Gastroesophageal sphincter (tissue), 4 donors: ENCODE results near the gene MYOT. TPM values are rescaled to one million over a fixed set of nuclear protein-coding genes. Genes with fewer than 3 reads are reported as not detected.

ENCODE experiments used
- ATAC-seq: fragments of 150-250 bp; one replicate; pipeline ENCODE4 v1.9.1; 2016; ENCODE audit warnings: mild to moderate bottlenecking, moderate library complexity
- H3K27ac ChIP-seq, 4 donors: fragments of 200-600 bp; sonication (generic) in 3 of 4; 1 replicate in 3 of 4; 2 replicates in 1 of 4; pipeline ENCODE4 v1.5.1; 2016 to 2019
- H3K27me3 ChIP-seq: fragments of 200-600 bp; sonication (generic); one replicate; pipeline ENCODE4 v1.5.1; 2019
- H3K36me3 ChIP-seq, 2 donors: fragments of 200-600 bp; sonication (generic); one replicate each; pipeline ENCODE4 v1.5.1; 2019; ENCODE audit warnings: control low read depth in 1 of 2
- H3K4me1 ChIP-seq, 3 donors: fragments of 200-600 bp; sonication (generic); 1 replicate in 2 of 3; 2 replicates in 1 of 3; pipeline ENCODE4 v1.5.1; 2016 to 2019; ENCODE audit warnings: control low read depth in 2 of 3
- H3K4me3 ChIP-seq, 2 donors: fragments of 200-600 bp; sonication (generic); one replicate each; pipeline ENCODE4 v1.5.1; 2019; ENCODE audit warnings: mild to moderate bottlenecking in 1 of 2, moderate library complexity in 1 of 2
- H3K9me3 ChIP-seq, 3 donors: fragments of 200-600 bp; sonication (generic); one replicate each; pipeline ENCODE4 v1.5.1; 2017 to 2019; ENCODE audit warnings: control low read depth in 2 of 3
- EP300 ChIP-seq: sonication (generic); formaldehyde crosslinking; IDR thresholded peaks from one replicate; pipeline ENCODE4 v1.6.1; 2017; ENCODE audit warnings: antibody characterized with exemption, mild to moderate bottlenecking
- POLR2A ChIP-seq, 2 donors: fragments of 450-650 bp; IDR thresholded peaks; one replicate each; pipeline ENCODE4 v1.6.1; 2017; ENCODE audit warnings: antibody characterized with exemption in 2 of 2, mild to moderate bottlenecking in 2 of 2, moderate library complexity in 1 of 2
- POLR2AphosphoS5 ChIP-seq: sonication (generic); formaldehyde crosslinking; IDR thresholded peaks from one replicate; pipeline ENCODE4 v1.6.1; 2017; ENCODE audit warnings: antibody characterized with exemption
- WGBS, 2 donors: methylation state at CpG; one replicate each; pipeline ENCODE4 v1.1.5; 2018; ENCODE audit warnings: low coverage in 1 of 2; 5-methylcytosine and 5-hydroxymethylcytosine counted together
- total RNA-seq, 4 donors: library from RNA; depleted of rRNA; stranded (reverse); fragments of >200 nt; gene quantifications; one replicate each; pipeline ENCODE4 v1.1.0, GENCODE V29; 2016
- TF ChIP-seq, protein P1 (sequence below), 4 experiments: fragments of 200-600 bp in 2 of 4; fragments of 450-650 bp in 2 of 4; sonication (generic) in 1 of 4; IDR thresholded peaks; one replicate each; pipeline ENCODE4 v1.5.1; 2017 to 2019; ENCODE audit warnings: antibody characterized with exemption in 4 of 4, mild to moderate bottlenecking in 2 of 4, moderate library complexity in 2 of 4

The MYOT gene
- total RNA-seq, 4 donors from 2014 or later, result 16.6 to 38.9 (median 32.8) TPM

DNA sequence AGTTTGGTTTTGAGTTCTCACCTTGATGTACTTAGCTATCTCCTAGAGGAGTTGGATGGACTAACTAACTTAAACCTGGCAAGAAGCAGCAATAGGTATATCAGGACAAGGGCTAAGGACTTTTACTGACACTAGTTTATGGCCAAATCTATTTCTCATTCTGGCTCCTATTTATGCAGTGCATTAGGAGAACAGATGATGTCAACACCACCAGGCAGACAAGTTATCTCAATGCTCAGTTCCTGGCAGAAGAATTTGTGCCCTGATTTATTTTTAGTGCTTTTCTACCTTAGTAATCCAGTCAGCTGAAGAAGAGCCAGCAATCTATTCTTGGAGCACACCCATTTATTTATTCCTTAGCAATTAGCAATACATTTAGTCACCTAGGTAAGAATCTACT, 30.7 kb upstream of the MYOT start:
- H3K9me3 ChIP-seq, result no peaks in the 10 kb centered on the region
- ATAC-seq, result peak; percentile 64
- no peaks in the 10 kb centered on the region for H3K36me3 ChIP-seq
- peaks cover 8 to 78% (median 19%) of the 10 kb centered on the region in 3 donors for H3K4me1 ChIP-seq
- TF ChIP-seq POLR2AphosphoS5, result peak; percentile 86
- TF ChIP-seq, protein P1, sequence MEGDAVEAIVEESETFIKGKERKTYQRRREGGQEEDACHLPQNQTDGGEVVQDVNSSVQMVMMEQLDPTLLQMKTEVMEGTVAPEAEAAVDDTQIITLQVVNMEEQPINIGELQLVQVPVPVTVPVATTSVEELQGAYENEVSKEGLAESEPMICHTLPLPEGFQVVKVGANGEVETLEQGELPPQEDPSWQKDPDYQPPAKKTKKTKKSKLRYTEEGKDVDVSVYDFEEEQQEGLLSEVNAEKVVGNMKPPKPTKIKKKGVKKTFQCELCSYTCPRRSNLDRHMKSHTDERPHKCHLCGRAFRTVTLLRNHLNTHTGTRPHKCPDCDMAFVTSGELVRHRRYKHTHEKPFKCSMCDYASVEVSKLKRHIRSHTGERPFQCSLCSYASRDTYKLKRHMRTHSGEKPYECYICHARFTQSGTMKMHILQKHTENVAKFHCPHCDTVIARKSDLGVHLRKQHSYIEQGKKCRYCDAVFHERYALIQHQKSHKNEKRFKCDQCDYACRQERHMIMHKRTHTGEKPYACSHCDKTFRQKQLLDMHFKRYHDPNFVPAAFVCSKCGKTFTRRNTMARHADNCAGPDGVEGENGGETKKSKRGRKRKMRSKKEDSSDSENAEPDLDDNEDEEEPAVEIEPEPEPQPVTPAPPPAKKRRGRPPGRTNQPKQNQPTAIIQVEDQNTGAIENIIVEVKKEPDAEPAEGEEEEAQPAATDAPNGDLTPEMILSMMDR (IDR thresholded peaks at IDR 0.05), result no peak
- no peaks in the 10 kb centered on the region for H3K27me3 ChIP-seq
- H3K4me3 ChIP-seq, result no peak overlapping the region
- peak overlapping the region; percentile 79 to 86 (median 80) for H3K27ac ChIP-seq

DNA sequence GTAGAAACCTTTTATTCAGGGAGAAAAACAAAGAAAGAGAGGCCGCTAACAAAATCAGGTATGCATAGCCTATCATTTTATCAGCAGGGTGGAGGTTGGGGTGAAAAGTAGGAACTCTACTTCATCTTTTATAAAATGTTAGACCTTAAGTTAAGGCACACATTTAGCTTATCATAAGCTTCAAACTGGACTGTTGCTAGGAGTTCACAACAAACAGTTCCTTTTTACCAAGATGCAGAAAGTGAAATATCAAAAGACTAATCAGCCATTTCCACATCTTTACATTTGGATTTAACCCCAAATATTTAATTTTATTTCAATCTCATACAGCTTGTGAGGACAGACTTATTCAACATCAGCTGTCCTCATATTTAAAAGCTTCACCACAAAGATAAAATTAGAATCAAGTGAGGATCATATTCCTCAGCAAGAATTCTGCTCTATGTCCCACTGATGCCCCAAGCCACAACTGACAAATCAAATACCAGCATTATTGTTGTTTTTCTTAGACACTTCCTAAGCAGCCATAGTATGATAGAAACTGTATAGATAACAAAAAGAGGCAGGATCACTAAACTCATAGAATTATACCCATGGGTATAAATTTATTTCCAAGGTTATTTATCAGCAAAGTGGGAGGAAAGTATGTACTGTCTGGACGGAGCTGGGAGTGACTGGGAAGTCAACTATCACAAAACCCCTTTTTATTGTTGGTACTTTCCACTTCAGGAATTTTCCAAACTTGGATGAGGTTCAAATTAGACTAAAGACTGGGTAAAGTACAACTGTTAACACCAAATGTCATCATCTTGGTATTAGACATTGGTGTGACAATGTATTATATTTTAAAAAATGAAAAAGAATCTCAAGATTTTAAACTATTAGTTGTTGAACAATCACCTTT, 29.9 kb upstream of the MYOT start:
- Histone ChIP-seq H3K27ac (peak overlapping the region; percentile 79 to 86 (median 80)), H3K4me1 (peaks cover 8 to 71% (median 17%) of the 10 kb centered on the region in 3 donors), H3K36me3 (no peaks in the 10 kb centered on the region), H3K4me3 (no peak overlapping the region), H3K27me3 (no peaks in the 10 kb centered on the region), H3K9me3 (no peaks in the 10 kb centered on the region)
- WGBS, 2 donors, result 26 to 29% methylated on average over 2 of the region's 2 CpGs
- no peak for TF ChIP-seq POLR2AphosphoS5
- no peak for TF ChIP-seq POLR2A (IDR thresholded peaks at IDR 0.05)
- no peak for TF ChIP-seq EP300
- TF ChIP-seq, protein P1 (IDR thresholded peaks at IDR 0.05), result no peak
- ATAC-seq, result no peak

DNA sequence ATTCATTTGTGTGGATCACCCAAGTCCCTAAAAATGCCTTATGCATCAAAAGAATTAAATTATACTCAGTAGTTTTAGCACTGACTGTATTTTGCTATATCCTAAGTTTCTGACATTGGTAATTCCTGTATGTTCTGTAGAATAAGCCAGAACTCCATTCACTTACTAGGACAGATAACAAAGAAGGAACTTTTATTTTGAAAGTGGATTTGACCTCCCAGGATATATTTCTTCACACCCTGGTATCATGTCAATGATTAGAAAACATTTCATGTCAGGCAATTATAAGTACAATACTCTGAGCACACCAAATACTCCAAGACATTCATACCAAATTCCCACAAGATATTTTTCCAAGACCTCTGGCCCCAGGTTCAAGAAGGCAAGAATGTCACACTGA, 28.7 kb upstream of the MYOT start:
- no peak for ATAC-seq
- TF ChIP-seq, protein P1 (IDR thresholded peaks at IDR 0.05), result no peak
- no peak for TF ChIP-seq POLR2A (IDR thresholded peaks at IDR 0.05)
- TF ChIP-seq POLR2AphosphoS5, result no peak
- no peak for TF ChIP-seq EP300
- no peaks in the 10 kb centered on the region for H3K36me3 ChIP-seq
- H3K4me1 ChIP-seq, result peaks cover 8 to 58% (median 17%) of the 10 kb centered on the region in 3 donors
- no peaks in the 10 kb centered on the region for H3K27me3 ChIP-seq
- H3K9me3 ChIP-seq, result no peaks in the 10 kb centered on the region
- H3K4me3 ChIP-seq, result no peak overlapping the region
- H3K27ac ChIP-seq, result peak overlapping the region in 1 of 4 donors; percentile 79

DNA sequence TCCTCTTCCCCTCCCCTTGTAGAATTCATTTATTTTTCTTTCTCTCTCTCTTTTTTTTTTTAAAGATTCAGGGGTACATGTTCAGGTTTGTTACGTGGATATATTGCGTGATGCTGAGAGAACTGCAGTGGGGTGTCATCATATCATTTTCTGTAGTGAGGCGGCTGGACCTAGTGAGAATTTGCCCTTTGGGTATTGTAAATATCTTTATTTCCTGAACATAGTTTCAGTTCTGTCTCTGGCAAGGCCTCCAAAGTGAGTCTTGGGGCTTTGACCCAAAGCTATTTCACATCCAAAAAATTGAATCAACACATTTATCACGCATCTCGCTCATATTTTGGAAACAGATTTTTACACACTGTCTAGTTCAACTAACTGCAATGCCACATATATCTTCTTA, 25.4 kb upstream of the MYOT start:
- Histone ChIP-seq H3K9me3 (no peaks in the 10 kb centered on the region), H3K4me1 (peaks cover 4 to 25% (median 11%) of the 10 kb centered on the region in 3 donors), H3K36me3 (no peaks in the 10 kb centered on the region), H3K27ac (no peak overlapping the region), H3K4me3 (no peak overlapping the region), H3K27me3 (no peaks in the 10 kb centered on the region)
- ATAC-seq, result no peak
- TF ChIP-seq, protein P1 (IDR thresholded peaks at IDR 0.05), result no peak
- TF ChIP-seq POLR2A (IDR thresholded peaks at IDR 0.05) (no peak), EP300 (no peak), POLR2AphosphoS5 (no peak)
- 66 to 76% methylated on average over 3 to 4 of the region's 5 CpGs for WGBS, 2 donors

DNA sequence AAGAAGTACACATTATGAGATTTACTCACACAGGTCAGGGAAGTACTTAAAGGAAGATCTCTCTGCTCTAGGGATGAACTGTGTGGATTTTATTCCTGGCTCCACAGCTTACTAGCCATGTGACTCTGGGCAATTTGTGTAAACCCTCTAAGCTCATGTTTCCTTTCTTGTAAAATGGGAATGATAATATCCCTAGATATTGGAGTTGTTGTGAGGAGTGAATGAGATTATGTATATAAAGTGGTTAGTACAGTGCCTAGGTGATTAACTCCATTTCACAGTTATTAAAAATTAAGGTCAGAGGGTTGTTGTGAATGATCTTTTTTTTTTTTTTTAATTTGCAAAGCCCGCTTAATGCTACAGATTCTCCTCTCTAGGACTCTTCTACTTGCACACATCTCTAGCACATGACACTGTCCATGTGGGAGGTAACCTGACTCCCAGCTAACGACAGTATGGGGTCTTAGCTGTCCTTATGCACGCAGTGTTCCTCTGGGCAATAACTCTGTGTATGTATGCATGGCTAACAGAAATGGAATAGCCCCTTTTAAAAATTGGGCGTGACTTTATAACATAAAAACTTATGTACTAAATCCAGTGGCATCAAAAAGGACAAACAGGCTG, 23.9 kb upstream of the MYOT start:
- H3K27me3 ChIP-seq, result no peaks in the 10 kb centered on the region
- no peak for ATAC-seq
- H3K4me1 ChIP-seq, result peaks cover 0 to 10% (median 3%) of the 10 kb centered on the region in 3 donors
- H3K9me3 ChIP-seq, result no peaks in the 10 kb centered on the region
- no peak overlapping the region for H3K4me3 ChIP-seq
- no peak overlapping the region for H3K27ac ChIP-seq
- 65% methylated on average over 4 of the region's 4 CpGs; no CpG with 5 or more reads in 1 of the 2 donors for WGBS, 2 donors
- no peaks in the 10 kb centered on the region for H3K36me3 ChIP-seq
- no peak for TF ChIP-seq POLR2A (IDR thresholded peaks at IDR 0.05)
- no peak for TF ChIP-seq POLR2AphosphoS5
- TF ChIP-seq, protein P1 (IDR thresholded peaks at IDR 0.05), result no peak
- no peak for TF ChIP-seq EP300
